ENCODE data around the gene GAN. TPM values are rescaled to one million over a fixed set of nuclear protein-coding genes. Genes with fewer than 3 reads are reported as not detected.

GAN gene
- total and polyA plus RNA-seq, 9 of the 15 experiments (the other 6 are each of a cell fraction or from before 2014, with no cell fraction given): 0.83 to 15.1 (median 5.2) TPM

GRCh38 chr16:81424771-81425170 lies 110.0 kb downstream of the GAN start (continued):
- TF ChIP-seq ZBTB33 (CRISPR knock-in tag; IDR thresholded peaks at IDR 0.05) (no peak), HMG20B (CRISPR knock-in tag; IDR thresholded peaks at IDR 0.05) (no peak), JUNB (CRISPR knock-in tag; conservative IDR thresholded peaks at IDR 0.05) (no peak), ZNF584 (CRISPR knock-in tag; IDR thresholded peaks at IDR 0.05; ENCODE audit: low read depth) (no peak), GABPA (tag; conservative IDR thresholded peaks at IDR 0.05; ENCODE audit: low read depth) (peak; percentile 67), ZBTB49 (CRISPR knock-in tag; IDR thresholded peaks at IDR 0.05; ENCODE audit: borderline replicate concordance) (no peak), MCM2 (IDR thresholded peaks at IDR 0.05; ENCODE audit: low read depth) (no peak), E2F6 (IDR thresholded peaks at IDR 0.05; ENCODE audit: borderline replicate concordance in 1 of 2, extremely low read depth in 1 of 2, insufficient read depth in 1 of 2, insufficient read length in 1 of 2, low read depth in 1 of 2, low read length in 1 of 2, poor library complexity in 1 of 2, severe bottlenecking in 1 of 2) (no peak), ZNF764 (CRISPR knock-in tag; IDR thresholded peaks at IDR 0.05; ENCODE audit: low read depth) (no peak), MBD1 (CRISPR knock-in tag; IDR thresholded peaks at IDR 0.05) (no peak), ILF3 (IDR thresholded peaks at IDR 0.05; ENCODE audit: borderline replicate concordance) (no peak), YY1 (IDR thresholded peaks at IDR 0.05; ENCODE audit: borderline replicate concordance in 1 of 3, control insufficient read depth in 1 of 3, extremely low read depth in 1 of 3, insufficient read depth in 3 of 3, insufficient read length in 1 of 3, insufficient replicate concordance in 2 of 3, low read depth in 1 of 3, low read length in 2 of 3) (no peak), MCM7 (IDR thresholded peaks at IDR 0.05) (no peak), RCOR1 (IDR thresholded peaks at IDR 0.05; ENCODE audit: borderline replicate concordance in 1 of 2, low read depth in 2 of 2, low read length in 2 of 2) (no peak), GATAD2B (IDR thresholded peaks at IDR 0.05; ENCODE audit: borderline replicate concordance) (no peak), E2F4 (CRISPR knock-in tag; IDR thresholded peaks at IDR 0.05; ENCODE audit: low read depth) (no peak), CHD1 (IDR thresholded peaks at IDR 0.05; ENCODE audit: low read length) (no peak), SRF (CRISPR knock-in tag; IDR thresholded peaks at IDR 0.05) (peak in 1 of 2 experiments; percentile 54; a peak in 1 of 4 replicates), ERF (CRISPR knock-in tag; IDR thresholded peaks at IDR 0.05) (no peak)
